Keratinocyte (primary cell): ENCODE results near the gene TNIP2.

Experiments
- CTCF ChIP-seq, 3 experiments: IDR thresholded peaks in 1 of 3; conservative IDR thresholded peaks in 1 of 3; optimal IDR thresholded peaks in 1 of 3; 2 replicates in 2 of 3; 3 replicates in 1 of 3; pipeline versions ENCODE3 to v1.5.1; 2011; ENCODE audit warnings: low read length in 3 of 3, mild to moderate bottlenecking in 3 of 3, moderate library complexity in 2 of 3, control low read depth in 1 of 3, inconsistent platforms in 1 of 3; ENCODE audit not compliant: insufficient read depth in 2 of 3; ENCODE audit errors: extremely low read depth in 1 of 3
- EZH2 ChIP-seq: IDR thresholded peaks from one replicate; pipeline ENCODE4 v1.6.1; 2012; ENCODE audit warnings: inconsistent platforms, mild to moderate bottlenecking, low read length, moderate library complexity

DNA sequence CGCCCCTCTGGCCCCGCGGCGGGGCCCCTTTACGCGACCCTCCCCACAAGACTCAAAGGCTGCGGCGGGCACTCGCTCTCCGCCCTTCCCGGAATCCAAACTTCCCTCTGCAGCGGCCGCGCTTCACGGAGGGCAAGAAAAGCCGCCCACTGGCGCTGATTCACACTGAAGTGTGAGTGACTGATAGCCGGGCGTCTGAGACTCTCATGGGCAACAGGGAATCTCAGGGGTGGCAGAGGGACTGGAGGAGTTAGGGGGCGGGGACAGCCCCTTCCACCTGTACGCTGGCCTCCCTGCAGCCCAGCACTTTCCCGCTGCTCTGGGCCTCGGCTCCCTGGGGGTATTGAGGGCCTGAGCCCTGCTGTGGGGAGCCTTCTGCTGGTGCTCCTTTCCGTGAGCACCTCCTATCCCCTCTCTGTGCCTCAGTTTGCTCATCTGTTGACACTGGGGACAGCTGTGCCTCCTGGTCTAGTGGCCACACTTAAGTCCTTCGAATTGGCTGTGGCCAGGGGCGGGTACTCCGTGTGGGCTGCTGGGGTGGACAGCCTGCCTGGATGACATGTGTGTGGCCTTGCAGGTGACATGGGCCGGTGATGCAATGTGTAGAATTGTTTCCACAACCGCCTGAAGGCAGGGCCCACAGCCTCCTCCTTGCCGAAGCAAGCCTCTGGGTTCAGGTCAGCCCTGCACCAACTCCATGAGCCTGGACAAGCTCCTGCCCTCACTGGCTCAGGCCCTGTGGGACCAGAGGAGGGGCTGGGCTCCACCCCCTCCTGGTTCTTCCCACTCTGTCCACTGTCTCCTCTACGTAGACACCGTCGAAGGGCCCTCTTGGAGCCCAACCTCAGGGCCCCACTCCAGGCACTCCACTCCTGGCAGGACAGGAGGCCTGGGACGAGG, 37.7 kb upstream of the TNIP2 start:
- TF ChIP-seq CTCF (optimal IDR thresholded peaks at IDR 0.05 in 1 of 3, IDR thresholded peaks at IDR 0.05 in 1 of 3, conservative IDR thresholded peaks at IDR 0.05 in 1 of 3; ENCODE audit: extremely low read depth in 1 of 3, insufficient read depth in 2 of 3, low read length in 3 of 3) (no peak), EZH2 (no peak)
